HG03159 (cell line): ENCODE measurements around the gene MRPL46.
"Not testable (repeated sequence)": the region's sequence is repeated elsewhere in the genome, so short reads cannot be mapped to it uniquely, and the experiment has no call there.

Source experiments
- ATAC-seq: cut with Tn5 transposase; IDR thresholded peaks from one replicate; pipeline ENCODE4 v1.9.1; 2021; ENCODE audit warnings: mild to moderate bottlenecking, moderate library complexity; ENCODE audit not compliant: unreplicated experiment

The MRPL46 gene

GRCh38 chr15:88448991-88449461 is 18.2 kb downstream of the MRPL46 start:
- no peak for ATAC-seq

GRCh38 chr15:88447741-88448140 is 19.4 kb downstream of the MRPL46 start:
- no peak for ATAC-seq

GRCh38 chr15:88447206-88447605 is 20.0 kb downstream of the MRPL46 start:
- ATAC-seq, result no peak

GRCh38 chr15:88441076-88441730 is 26.0 kb downstream of the MRPL46 start:
- no peak for ATAC-seq

- ATAC-seq, result no peak
Measured at GRCh38 chr15:88440021-88440420, 27.2 kb downstream of the MRPL46 start.

GRCh38 chr15:88438181-88438580 is 29.0 kb downstream of the MRPL46 start:
- no peak for ATAC-seq

GRCh38 chr15:88434106-88434505 is 33.1 kb downstream of the MRPL46 start:
- not testable (repeated sequence) for ATAC-seq

- no peak for ATAC-seq
Measured at GRCh38 chr15:88433046-88433685, 34.0 kb downstream of the MRPL46 start.

- ATAC-seq, result no peak
Measured at GRCh38 chr15:88431441-88431840, 35.7 kb downstream of the MRPL46 start.

- no peak for ATAC-seq
Measured at GRCh38 chr15:88430051-88430450, 37.1 kb downstream of the MRPL46 start.

- ATAC-seq, result no peak
Measured at GRCh38 chr15:88428805-88429605, 38.2 kb downstream of the MRPL46 start.

GRCh38 chr15:88428053-88428452 is 39.1 kb downstream of the MRPL46 start:
- no peak for ATAC-seq

- ATAC-seq, result no peak
Measured at GRCh38 chr15:88426304-88426703, 40.9 kb downstream of the MRPL46 start.

- ATAC-seq, result no peak
Measured at GRCh38 chr15:88423331-88423730, 43.9 kb downstream of the MRPL46 start.

- ATAC-seq, result peak; percentile 64
Measured at GRCh38 chr15:88419830-88420229, 47.4 kb downstream of the MRPL46 start.
